GM19328 (cell line): ENCODE results near the gene FOXI1.
"Not testable (repeated sequence)": the region's sequence is repeated elsewhere in the genome, so short reads cannot be mapped to it uniquely, and the experiment has no call there.

Experiments
- ATAC-seq: cut with Tn5 transposase; IDR thresholded peaks from one replicate; pipeline ENCODE4 v1.9.1; 2021; ENCODE audit warnings: mild to moderate bottlenecking, moderate library complexity; ENCODE audit not compliant: unreplicated experiment

FOXI1 gene

DNA sequence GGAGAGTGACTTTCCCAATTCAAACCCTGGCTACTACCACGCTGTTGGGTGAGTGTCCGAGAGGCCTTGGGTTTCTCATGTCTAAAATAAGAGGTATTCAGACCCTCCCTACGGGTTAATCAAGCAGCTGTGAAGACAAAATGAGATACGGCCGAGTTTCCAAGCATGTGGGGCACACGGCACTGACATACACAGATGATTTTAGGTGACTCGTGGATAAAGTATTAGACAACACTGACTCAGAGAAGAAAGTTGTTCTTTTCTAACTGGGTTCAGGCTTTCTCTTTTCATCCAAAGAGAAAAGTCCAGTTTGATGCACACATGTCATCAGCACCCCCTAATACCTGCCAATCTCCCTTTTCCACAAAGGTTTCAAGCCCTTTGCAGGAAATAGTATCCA is 15.6 kb downstream of the FOXI1 start:
- no peak for ATAC-seq

DNA sequence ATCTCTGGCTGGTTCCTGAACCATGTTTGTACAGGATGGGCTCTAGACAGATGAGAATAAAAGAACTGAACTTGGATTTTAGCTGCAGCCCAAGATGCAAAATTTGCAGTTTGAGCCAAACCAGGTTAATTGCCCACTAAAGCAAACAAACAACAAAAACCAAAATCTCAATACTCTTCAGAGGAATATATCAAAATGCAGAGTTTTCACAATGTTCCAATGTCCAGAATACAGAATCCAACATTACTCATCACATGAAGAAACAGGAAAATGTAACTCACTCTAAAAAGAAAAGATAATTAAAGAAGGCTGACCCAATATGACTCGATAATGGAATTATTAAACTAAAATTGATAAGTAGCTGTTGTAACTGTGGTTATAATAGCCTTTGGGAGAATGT is 20.4 kb downstream of the FOXI1 start:
- no peak for ATAC-seq

DNA sequence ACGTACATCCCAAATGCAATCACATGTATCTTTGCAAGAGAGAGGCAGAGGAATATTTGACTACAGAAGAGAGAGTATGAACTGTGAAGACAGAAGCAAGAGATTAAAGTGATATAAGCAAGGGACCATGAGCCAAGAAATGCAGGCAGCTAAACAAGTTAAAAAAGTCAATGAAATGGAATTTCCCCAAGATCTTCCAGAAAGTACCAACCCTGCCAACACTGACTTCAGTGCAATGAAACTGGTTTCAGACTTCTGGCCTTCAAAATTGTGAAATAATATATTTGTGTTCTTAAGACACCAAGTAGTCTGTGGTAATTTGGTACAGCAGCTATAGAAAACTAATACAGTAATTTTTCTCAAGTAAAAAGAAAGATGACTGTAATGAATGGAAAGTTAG is 20.9 kb downstream of the FOXI1 start:
- no peak for ATAC-seq

DNA sequence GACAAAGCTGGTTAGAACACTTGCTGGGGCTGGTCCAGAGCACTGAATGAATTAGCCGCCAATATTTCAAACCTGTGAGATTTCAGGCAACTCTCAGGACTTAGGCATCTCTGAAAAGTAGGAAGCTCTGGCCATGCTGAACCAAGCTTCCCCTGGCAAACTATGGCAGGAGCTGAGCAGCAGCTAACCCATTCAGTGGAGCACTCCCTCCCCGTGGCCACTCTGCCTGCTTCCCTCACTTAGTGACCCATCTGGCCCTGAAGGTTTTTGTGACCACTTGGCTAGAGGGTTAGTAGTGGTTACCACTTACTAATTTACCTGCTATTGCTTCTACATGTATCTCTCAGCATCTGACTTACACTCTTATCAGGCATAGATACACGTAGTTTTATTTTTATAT is 25.5 kb downstream of the FOXI1 start:
- ATAC-seq, result no peak

DNA sequence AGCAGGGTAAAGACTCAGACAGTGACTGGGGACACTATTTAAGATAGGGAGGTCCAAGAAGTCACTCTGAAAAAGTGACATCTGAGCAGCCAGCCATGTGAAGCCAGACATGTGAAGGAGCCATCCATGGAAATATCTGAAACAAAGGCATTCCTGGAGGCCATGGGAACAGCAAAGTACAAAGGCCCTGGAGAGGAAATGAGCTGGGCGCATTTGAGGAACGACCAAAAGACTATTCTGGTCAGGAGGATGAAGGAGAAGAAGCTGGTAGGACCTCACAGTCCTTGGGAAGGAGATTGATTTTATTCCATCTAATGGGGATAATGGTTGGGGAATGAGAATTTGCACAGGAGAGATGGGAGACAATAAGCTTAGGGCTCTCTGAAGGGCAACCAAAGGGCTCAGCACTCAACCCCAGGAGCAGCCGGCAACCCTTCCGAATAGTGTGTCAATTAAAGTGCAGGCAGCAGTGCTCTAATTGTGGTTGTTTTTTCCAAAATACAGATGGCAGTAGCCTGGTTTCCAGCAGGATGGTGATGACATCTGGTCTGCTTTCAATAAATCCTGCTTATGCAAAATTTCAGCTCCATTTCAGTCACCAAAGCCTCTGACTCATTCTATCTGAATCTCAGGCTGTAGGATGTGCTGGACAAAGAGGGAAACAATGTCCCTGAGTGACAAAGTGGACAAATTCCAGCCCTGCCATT is 26.7 kb downstream of the FOXI1 start:
- no peak for ATAC-seq

DNA sequence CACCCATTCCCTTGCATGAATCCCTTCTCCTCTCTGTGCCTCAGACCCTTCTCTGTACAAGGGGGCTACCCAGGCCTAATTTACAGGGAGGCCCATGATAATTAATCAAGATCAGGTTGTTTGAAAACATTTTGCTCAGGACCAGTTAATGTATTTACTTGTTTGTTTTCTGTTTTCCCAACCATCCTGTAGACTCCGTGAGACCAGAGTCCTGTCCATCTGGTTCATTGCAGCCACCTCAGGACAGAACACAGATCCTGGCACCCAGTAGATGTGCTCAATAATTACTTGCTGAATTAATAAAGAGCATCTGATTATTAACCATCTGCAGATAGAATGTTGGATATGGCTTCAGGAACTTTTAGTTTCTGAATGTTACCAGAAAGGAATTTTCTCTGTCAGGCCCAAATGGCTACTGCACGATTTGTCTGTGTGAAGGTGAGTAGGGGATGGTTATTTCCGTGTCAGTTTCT is 27.3 kb downstream of the FOXI1 start:
- no peak for ATAC-seq

DNA sequence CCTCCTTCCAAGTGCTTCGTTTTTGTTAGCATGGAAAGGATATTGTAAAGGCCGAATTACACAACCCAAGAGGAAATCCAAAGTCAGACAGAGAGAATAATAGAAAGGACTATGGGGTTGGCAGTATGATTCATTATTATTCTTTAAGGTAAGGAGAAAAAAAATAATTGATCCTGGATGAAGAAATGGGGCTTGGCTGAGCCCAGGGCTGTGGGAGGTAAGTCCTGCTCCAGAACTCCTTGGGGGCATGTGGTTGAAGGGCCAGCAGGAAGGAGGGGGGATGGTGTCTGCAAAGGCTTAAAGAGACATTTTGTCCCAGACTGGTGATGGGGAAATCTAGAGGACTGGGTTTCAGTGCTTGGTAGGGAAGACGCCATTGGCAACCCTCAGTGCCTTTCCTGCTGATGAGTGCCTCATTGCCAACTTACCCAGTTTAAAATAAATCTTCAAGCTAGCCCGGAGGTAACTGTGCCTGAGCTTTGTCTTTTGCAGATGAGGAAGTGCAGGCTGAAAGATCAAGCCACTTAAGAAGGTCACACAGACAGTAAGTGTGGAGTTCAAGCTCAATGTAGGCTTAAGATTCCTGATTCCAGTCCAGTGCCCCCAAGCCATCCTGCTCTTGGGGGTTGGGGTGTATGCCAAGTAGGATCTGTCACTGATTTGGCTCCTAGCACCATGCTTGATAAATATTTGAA is 30.2 kb downstream of the FOXI1 start:
- no peak for ATAC-seq

DNA sequence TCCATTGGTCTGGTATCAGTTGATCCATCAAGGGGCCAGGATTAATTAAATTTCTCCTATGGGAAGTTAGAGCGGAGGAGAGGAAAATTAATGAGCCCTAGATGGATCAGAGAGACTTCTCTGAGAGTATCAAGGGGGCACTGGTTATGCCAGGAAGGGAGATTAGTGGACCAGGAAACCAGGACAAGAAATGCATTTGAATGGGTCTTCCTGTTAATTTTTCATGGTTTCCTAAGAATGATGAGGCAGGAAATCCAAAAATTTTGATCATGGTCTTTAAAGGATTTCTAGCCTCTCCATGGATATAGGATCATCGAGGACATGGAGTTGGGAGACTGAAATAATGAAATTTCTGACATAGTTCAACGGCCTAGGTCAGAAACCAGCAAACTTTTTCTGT is 30.8 kb downstream of the FOXI1 start:
- ATAC-seq, result no peak

DNA sequence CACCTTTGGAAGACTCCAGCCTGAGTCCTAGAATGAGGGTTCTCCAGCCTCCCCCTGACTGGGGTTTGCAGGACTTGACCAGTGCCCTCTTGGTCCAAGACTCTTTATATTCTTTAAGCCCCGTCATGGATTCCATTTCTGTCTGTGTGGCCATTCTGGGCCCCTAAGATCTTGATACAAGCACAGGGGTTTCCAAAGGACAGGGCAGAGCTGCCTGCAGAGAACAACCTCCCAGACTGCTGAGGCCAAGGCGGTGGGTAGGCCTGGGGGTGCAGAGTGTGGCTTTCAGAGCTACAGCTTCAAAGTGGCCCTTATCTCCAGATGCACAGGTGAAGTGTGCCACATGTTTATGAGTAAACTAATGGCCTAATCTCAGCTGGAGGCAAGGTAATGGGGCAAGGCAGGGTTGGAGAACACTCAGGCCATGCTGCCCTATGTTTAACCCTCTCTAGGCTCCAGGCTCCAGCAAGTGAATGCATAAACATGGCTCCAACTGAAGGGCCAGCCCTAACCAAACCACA is 32.1 kb downstream of the FOXI1 start:
- no peak for ATAC-seq

DNA sequence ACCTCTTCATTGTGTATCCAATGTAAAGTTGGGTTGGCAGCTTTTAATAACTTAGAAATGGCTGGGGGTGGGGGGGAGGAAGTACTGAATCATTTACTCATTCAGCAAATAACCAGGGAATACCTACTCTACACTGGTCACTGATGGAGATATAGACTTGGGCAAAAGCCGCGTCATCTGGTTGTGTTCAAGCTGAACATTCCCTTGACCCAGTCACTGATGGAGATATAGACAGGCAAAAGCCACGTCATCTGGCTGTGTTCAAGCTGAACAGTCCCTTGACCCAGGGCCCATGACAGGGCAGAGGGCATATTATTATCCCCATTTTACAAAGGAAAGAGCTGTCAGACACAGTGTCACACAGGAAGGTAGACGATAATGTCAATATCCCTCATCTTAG is 32.6 kb downstream of the FOXI1 start:
- ATAC-seq, result no peak

DNA sequence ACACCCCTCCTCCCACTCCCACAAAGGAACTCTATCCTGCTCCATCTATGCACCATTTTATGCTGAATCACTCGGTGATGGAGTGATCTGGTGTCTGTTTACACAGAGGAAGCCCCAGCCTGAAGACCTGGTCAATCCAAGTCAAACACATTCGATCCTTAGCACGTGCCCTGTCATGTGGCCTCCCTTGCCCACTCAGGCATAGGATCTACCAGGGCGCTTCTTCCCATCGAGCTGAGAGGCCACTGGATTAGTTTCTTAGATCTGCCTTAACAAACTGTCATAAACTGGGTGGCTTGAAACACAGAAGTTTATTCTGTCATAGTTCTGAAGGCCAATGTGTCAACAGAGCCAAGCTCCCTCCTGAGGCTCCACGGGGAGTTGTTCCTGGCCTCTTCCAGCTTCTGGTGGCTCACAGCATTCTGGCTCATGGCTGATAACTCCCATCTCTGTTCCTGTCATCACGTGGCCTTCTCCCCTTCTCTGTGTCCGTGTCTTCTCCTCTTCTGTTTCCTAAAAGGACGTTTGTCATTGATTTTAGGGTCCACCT is 34.2 kb downstream of the FOXI1 start:
- ATAC-seq, result no peak

DNA sequence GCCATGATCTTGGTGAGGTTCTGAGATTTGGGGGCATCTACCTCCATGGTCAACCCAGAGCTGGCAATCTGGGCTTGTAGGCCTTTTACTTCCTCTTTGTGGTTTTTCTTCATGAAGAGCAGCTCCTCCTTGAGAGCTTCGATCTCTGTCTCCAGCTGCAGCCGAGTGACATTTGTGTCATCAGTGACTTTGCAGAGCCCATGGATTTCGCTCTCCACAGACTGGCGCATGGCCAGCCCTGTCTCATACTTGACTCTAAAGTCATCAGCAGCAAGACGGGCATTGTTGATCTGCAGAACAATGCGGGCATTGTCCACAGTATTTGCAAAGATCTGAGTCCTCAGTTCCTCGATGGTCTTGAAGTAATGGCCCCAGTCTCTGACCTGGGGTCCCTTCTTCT is 35.5 kb downstream of the FOXI1 start:
- ATAC-seq, result not testable (repeated sequence)

DNA sequence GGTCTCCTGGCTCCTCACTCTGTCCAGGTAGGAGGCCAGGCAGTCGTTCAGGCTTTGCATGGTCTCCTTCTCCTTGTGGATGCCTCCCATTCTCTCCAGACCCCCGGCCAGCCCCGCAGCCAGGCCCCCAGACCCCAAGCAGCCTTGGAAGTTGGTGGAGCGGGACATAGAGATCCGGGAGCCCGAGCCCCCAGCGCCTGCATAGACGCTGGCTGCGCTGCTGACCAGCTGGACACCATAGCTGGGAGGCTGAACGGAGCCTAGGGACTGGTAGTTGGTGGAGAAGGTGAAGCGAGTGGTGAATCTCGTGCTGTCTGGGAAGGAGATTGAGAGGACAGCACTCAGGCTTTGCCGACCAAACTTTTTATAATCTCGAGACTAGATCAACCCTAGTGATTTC is 35.9 kb downstream of the FOXI1 start:
- no peak for ATAC-seq

DNA sequence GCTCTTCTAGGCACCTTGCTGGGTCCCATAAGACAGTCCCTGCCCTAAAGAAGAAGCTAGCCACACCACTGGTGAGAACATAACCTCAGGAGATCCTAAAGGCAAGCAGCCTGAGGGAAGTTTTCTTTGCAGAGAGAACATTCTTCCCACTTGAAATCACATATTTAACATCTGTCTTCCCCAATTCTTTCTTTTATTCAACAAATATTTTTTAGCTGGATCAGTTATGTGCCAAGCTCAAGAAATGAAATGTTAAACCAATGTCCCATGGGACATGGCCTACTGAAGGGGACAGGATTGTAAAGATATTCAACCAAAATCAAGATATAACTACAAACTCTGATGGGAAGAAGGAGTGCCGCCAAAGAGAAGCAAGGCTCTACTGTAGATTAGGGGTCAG is 36.5 kb downstream of the FOXI1 start:
- ATAC-seq, result no peak

DNA sequence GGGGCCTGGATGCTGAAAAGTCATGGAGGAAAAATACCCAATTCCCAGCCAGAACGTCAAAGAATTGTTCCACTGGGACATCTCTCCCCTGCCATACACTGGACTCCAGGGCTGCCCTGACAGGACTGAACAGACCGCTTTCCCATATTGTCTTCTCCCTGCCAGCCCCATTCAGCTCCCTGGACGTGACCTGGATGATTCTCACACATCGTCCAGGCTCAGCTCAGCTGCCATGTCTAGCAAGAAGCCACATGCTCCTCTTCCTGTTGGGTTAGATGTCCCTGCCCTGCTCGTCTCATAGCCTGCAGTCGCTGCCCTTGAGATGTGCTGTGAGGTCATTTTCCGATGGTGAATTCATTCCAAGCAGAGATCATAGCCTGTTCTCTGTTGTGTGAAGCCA is 37.4 kb downstream of the FOXI1 start:
- no peak for ATAC-seq

DNA sequence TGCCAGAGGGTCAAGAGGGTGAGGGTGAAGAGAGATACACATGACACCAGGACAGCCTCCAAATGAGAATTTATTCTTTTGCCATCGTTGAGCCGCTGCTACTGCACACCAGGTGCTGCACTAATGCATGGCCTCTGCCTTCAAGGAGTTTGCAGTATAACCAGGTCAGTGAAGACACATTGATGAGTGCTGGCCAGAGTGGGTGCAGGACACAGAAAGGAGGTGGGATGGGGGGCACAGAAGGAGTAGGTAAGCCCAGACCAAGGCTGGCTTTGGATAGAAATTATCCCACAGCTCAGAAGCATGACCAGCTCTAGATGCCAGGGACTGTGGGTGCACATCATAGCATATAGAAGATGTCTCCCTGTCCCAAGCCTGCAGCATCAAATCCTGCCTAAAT is 38.0 kb downstream of the FOXI1 start:
- ATAC-seq, result no peak

DNA sequence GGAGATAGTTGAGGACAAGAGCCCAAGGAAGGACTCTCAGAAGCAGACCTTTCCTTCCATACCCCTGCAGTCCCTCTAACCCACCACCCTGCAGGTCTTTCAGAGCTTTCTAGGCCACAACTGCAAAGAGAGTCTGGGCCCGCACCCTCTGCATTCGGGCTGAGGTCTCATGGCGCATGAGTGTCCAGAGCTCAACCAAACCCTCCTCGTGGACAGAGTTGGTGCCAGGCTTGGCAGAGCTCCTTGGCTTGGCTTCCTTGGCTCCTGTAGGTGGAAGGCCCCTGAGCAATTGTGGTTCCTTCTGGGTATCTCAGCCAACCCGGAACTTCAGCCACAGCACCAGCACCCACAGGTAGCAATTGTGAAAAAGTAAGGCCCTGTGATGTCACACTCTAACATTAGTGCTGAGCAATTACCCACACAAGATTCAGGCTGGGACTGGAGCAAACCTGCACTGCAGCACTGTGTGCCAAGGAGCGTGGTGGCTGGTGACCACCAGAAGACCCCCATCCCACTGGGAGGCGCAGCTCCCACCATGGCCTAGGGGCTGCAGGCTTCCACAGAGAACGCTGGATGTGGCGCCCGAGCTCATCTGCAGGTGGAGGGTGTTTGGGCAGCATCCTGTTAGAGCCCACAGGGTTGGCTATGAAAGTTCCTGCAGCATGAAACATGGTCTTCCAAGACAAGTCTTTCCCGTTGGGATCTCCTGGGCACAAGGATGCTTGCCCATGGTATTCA is 38.8 kb downstream of the FOXI1 start:
- no peak for ATAC-seq

DNA sequence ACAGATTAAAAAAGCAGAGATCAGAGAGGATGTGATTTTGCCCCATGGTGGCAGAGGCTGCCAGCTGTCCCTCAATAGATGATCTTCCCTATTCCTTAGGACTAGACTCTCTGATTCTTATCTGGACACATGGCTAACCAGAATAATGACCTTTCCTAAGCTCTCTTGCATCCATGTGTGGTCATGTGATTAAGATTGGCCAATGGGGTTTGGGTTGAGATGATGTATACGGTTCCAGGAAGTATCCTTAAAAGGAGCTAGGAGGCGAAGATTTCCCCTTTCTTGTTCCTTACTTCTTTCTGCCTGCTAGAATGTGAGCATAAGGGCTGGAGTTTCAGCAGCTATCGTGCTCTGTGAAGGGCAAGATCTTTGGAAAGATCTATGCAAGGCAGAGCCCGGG is 39.8 kb downstream of the FOXI1 start:
- no peak for ATAC-seq

DNA sequence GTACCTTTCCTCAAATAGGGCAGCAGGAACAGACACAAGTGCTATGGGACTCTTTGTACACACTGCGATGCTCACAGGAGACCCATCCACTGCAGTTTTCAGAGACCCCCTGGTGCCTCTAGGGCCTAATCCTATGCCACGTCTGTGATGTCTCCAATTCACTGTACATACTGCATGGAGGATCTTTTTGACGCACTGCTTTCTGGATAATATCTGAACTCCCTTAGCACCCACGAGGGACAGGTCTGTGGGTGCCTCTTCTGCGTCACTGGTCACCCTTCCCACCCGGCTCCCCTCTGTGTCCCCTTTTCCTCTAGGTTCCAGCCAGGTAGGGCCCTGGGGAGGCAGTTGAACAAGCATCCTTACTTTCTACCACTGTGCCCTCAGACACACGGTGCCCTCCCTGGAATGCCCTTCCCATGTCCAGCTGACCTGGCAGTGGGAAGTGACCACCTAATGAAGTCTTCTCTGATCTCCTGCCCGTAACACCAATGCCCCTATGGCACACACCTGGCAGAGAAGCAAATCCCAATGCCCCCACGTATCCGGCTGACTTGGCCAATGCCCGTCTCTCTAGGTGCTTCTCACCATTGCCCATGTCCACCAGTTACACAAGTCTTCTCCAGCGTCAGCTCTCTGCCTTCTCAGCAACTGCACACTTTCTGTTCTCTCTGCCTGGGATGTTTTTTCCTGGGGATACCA is 41.5 kb downstream of the FOXI1 start:
- ATAC-seq, result no peak

DNA sequence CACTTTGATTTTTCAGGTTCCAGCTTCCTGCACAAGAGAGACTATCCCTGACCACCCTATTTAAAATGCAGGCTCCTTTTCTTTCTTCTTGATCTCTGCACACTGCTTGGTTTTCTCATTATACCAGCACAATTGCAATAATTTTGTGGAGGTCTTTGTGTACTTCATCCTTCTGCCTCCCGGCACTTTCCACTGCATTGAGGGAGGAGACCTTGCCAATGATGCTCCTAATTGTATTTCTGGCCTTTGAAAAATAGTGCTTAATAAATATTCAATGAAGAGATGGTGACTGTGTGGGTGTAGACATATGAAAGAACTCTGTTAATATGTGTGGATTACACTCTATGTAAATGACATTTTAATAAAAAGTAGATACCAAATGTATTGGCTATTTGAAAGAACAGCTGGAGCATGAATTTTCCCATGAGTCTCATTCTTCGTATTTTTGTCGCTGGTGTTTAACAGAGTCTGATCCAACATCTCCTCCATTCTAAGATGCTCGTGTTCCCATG is 42.1 kb downstream of the FOXI1 start:
- ATAC-seq, result no peak
